Heart left ventricle (tissue), 13 donors: ENCODE data around the gene PLSCR1.

Experiments
- CTCF ChIP-seq, 12 donors: fragments of 200-600 bp; sonication (generic) in 4 of 12; IDR thresholded peaks; one replicate each; pipeline versions ENCODE4 v1.5.0 to v1.8.0; 2018 to 2022; ENCODE audit warnings: antibody characterized with exemption in 12 of 12, mild to moderate bottlenecking in 5 of 12
- POLR2A ChIP-seq, 2 donors: fragments of 450-650 bp; IDR thresholded peaks; one replicate each; pipeline ENCODE4 v1.6.1; 2017; ENCODE audit warnings: antibody characterized with exemption in 2 of 2, mild to moderate bottlenecking in 2 of 2, moderate library complexity in 2 of 2
- donor health status: ischemic (EF 13 %, LVEDD 7.1; RV severe dilation, severe dysfunction).
- donor health status: DM: no; HTN: yes; CAD: no.
- donor health status: DM: no; HTN: no; CAD: no.
- donor health status: ischemic (EF 25% LVEDD 6.9; RV normal size, moderate dysfunction).
- donor health status: ischemic (EF 25% LVEDD 5.7; RV mildly dilated, moderate dysfunction).
- donor health status: ischemic (EF 35%, LVEDD 5.7; RV mildly dilated, moderate dysfunction).
- donor health status: nonischemic (EF 11% LVEDD 7.7; RV severe dilation, severe dysfunction).
- donor health status: DM: yes; HTN: yes; CAD: no.
- donor health status: PGD.
- donor health status: ischemic (EF 29% LVEDD 5.4; RV normal size, mild dysfunction).
- donor health status: nonischemic (EF 23%, LVEDD 6.1; RV moderate dilation, normal function).

- no peak for TF ChIP-seq POLR2A (IDR thresholded peaks at IDR 0.05)
- no peak for TF ChIP-seq CTCF (IDR thresholded peaks at IDR 0.05)
Observed at GRCh38 chr3:146593776-146594175, 49.4 kb upstream of the PLSCR1 start.
